OCI-LY3 (cell line): ENCODE data around the gene MYO5A.

Source experiments
- CTCF ChIP-seq: fragments of 200-600, 300-600 bp; sonication (generic); IDR thresholded peaks from 2 replicates; pipeline ENCODE4 v1.5.1; 2014; ENCODE audit warnings: antibody characterized with exemption, low read length, low read depth
- EZH2phosphoT487 ChIP-seq: fragments of 200-600 bp; shearing (Covaris generic); IDR thresholded peaks from 2 replicates; pipeline ENCODE4 v1.6.1; 2018; ENCODE audit warnings: antibody characterized with exemption, mixed run types, low read depth

GRCh38 chr15:52518487-52519371 lies 10.0 kb downstream of the MYO5A start:
- TF ChIP-seq CTCF (no peak), EZH2phosphoT487 (no peak)
